Astrocyte (in vitro differentiated cells and primary cell): ENCODE measurements around the gene PKM. TPM values are rescaled to one million over a fixed set of nuclear protein-coding genes. Genes with fewer than 3 reads are reported as not detected.

Experiments
- DNase-seq: peaks from one replicate; pipeline ENCODE4 v3.0.0-alpha.2; 2010; ENCODE audit warnings: low read depth
- FAIRE-seq: peaks from 2 replicates; lab custom pipeline; 2011; peaks lifted over from hg19 to GRCh38; lab: Jason Lieb, UNC
- H2AFZ ChIP-seq: 2 replicates; pipeline ENCODE4 v1.6.0; 2012; ENCODE audit warnings: low read depth, low read length, inconsistent platforms
- H3K27ac ChIP-seq: 2 replicates; pipeline ENCODE4 v1.5.1; 2011; ENCODE audit warnings: low read depth, low read length, inconsistent platforms
- H3K27me3 ChIP-seq: 2 replicates; pipeline ENCODE4 v1.6.0; 2011; ENCODE audit warnings: low read length, inconsistent platforms; ENCODE audit not compliant: insufficient read depth
- H3K36me3 ChIP-seq: 2 replicates; pipeline ENCODE4 v1.5.1; 2011; ENCODE audit warnings: low read length, inconsistent platforms; ENCODE audit not compliant: insufficient read depth
- H3K4me1 ChIP-seq: 2 replicates; pipeline ENCODE4 v1.5.1; 2011; ENCODE audit warnings: low read length, inconsistent platforms; ENCODE audit not compliant: insufficient read depth
- H3K4me2 ChIP-seq: 2 replicates; pipeline ENCODE4 v1.6.0; 2012; ENCODE audit warnings: low read length, inconsistent platforms
- H3K4me3 ChIP-seq: 2 replicates; pipeline ENCODE4 v1.5.1; 2011; ENCODE audit warnings: low read depth, mild to moderate bottlenecking, low read length, inconsistent platforms; ENCODE audit not compliant: insufficient read depth
- H3K79me2 ChIP-seq: 2 replicates; pipeline ENCODE4 v1.6.0; 2012; ENCODE audit warnings: mild to moderate bottlenecking, low read length, inconsistent platforms; ENCODE audit not compliant: insufficient read depth
- H3K9ac ChIP-seq: 2 replicates; pipeline ENCODE4 v1.6.0; 2012; ENCODE audit warnings: mild to moderate bottlenecking, low read length, inconsistent platforms
- H3K9me3 ChIP-seq: 2 replicates; pipeline ENCODE4 v1.5.1; 2012; ENCODE audit warnings: low read depth, mild to moderate bottlenecking, low read length, inconsistent platforms; ENCODE audit not compliant: insufficient read depth
- H4K20me1 ChIP-seq: 2 replicates; pipeline ENCODE4 v1.6.0; 2012; ENCODE audit warnings: low read length, inconsistent platforms; ENCODE audit not compliant: insufficient read depth
- H3K27ac Mint-ChIP-seq: one replicate; pipeline ENCODE4 v1.8.0; 2021; ENCODE audit warnings: mild to moderate bottlenecking, mixed read lengths; ENCODE audit not compliant: unreplicated experiment
- H3K27me3 Mint-ChIP-seq: one replicate; pipeline ENCODE4 v1.8.0; 2021; ENCODE audit warnings: low read depth, mixed read lengths; ENCODE audit not compliant: unreplicated experiment
- H3K36me3 Mint-ChIP-seq: one replicate; pipeline ENCODE4 v1.8.0; 2021; ENCODE audit warnings: low read depth, mixed read lengths; ENCODE audit not compliant: unreplicated experiment
- H3K4me1 Mint-ChIP-seq: one replicate; pipeline ENCODE4 v1.8.0; 2021; ENCODE audit warnings: low read depth, mixed read lengths; ENCODE audit not compliant: unreplicated experiment
- H3K4me3 Mint-ChIP-seq: one replicate; pipeline ENCODE4 v1.8.0; 2021; ENCODE audit warnings: mild to moderate bottlenecking, moderate library complexity, mixed read lengths; ENCODE audit not compliant: unreplicated experiment
- H3K9me3 Mint-ChIP-seq: one replicate; pipeline ENCODE4 v1.8.0; 2021; ENCODE audit warnings: mild to moderate bottlenecking, mixed read lengths; ENCODE audit not compliant: unreplicated experiment
- EZH2 ChIP-seq: IDR thresholded peaks from 2 replicates; pipeline ENCODE4 v1.6.1; 2012; ENCODE audit warnings: mild to moderate bottlenecking, low read length, inconsistent platforms; ENCODE audit not compliant: insufficient read depth
- total RNA-seq: library from RNA; stranded (reverse); gene quantifications from 2 replicates; pipeline ENCODE4 v1.2.1, GENCODE V29; 2021
- TF ChIP-seq, protein P1 (sequence below): IDR thresholded peaks from 2 replicates; pipeline ENCODE4 v1.5.1; 2011; ENCODE audit warnings: low read depth, mild to moderate bottlenecking, inconsistent platforms, low read length, moderate library complexity; ENCODE audit not compliant: insufficient read depth

Gene PKM
- total RNA-seq, 1 donor from 2014 or later, result 2,288 TPM

DNA sequence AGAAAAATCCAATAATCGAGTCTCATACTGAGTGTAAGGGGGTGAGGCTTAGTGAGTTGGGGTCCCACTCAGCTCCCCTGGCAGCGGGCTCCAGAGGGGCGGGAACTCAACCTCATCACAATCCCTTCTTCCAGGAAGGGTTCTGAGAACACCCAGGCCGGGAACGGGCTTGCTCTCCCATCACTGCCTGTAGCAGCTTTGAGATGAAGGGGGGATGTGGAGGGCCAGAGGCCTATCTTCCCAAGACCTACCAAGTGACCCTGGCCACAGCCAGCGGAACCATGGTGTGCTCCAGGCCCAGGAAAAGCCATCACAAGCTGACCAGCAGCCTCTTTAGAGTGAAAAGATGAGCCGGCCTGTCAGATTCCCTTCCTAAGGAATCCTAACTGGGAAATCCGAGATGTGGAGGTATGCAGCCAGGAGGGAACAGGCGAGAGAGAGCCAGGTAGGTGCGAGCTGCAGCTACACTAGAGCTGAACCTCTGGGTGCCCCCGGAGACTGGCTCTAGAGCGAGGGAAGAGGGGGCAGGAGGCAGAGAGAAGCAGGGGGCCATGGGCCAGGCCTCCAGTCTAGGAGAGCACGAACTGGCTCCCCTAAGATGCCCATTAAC, 51.9 kb downstream of the PKM start:
- FAIRE-seq, result no peak
- H3K27ac Mint-ChIP-seq, result no peak overlapping the region

DNA sequence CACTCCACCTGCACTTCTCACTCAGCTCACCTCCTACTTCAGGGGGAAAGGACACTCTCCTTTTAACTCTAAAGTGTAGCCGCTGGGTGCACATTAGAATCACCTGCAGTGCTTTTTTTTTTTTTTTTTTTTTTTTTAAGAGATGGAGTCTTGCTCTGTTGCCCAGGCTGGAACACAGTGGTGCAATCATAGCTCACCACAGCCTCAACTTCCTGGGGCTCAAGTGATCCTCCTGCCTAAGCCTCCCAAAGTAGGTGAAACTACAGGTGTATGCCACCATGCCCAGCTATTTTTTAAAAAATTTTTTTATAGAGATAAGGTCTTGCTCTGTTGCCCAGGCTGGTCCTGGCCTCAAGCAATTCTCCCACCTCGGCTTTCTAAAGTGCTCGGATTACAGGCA, 54.2 kb downstream of the PKM start:
- TF ChIP-seq, protein P1, sequence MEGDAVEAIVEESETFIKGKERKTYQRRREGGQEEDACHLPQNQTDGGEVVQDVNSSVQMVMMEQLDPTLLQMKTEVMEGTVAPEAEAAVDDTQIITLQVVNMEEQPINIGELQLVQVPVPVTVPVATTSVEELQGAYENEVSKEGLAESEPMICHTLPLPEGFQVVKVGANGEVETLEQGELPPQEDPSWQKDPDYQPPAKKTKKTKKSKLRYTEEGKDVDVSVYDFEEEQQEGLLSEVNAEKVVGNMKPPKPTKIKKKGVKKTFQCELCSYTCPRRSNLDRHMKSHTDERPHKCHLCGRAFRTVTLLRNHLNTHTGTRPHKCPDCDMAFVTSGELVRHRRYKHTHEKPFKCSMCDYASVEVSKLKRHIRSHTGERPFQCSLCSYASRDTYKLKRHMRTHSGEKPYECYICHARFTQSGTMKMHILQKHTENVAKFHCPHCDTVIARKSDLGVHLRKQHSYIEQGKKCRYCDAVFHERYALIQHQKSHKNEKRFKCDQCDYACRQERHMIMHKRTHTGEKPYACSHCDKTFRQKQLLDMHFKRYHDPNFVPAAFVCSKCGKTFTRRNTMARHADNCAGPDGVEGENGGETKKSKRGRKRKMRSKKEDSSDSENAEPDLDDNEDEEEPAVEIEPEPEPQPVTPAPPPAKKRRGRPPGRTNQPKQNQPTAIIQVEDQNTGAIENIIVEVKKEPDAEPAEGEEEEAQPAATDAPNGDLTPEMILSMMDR, result no peak
- TF ChIP-seq EZH2, result no peak
- Mint-ChIP-seq H3K4me3 (no peak overlapping the region), H3K27me3 (peaks cover 29% of the 10 kb centered on the region), H3K9me3 (no peaks in the 10 kb centered on the region), H3K36me3 (peaks cover 2% of the 10 kb centered on the region), H3K27ac (no peak overlapping the region), H3K4me1 (no peaks in the 10 kb centered on the region)
- Histone ChIP-seq H3K4me3 (no peak overlapping the region), H3K36me3 (no peaks in the 10 kb centered on the region), H4K20me1 (no peaks in the 10 kb centered on the region), H3K9ac (no peak overlapping the region), H3K79me2 (no peaks in the 10 kb centered on the region), H3K27ac (no peak overlapping the region), H3K27me3 (peaks cover 6% of the 10 kb centered on the region), H3K4me1 (no peaks in the 10 kb centered on the region), H3K4me2 (no peak overlapping the region), H3K9me3 (no peaks in the 10 kb centered on the region), H2AFZ (no peak overlapping the region)
- FAIRE-seq, result no peak
- no peak for DNase-seq

More for the DNA sequence above, 51.9 kb downstream of the PKM start:
- Mint-ChIP-seq H3K36me3 (peaks cover 2% of the 10 kb centered on the region), H3K9me3 (no peaks in the 10 kb centered on the region), H3K27me3 (peaks cover 24% of the 10 kb centered on the region), H3K4me1 (no peaks in the 10 kb centered on the region), H3K4me3 (no peak overlapping the region)
- no peak for DNase-seq
- Histone ChIP-seq H3K27me3 (peaks cover 10% of the 10 kb centered on the region), H3K27ac (no peak overlapping the region), H3K36me3 (no peaks in the 10 kb centered on the region), H3K4me2 (no peak overlapping the region), H2AFZ (no peak overlapping the region), H4K20me1 (no peaks in the 10 kb centered on the region), H3K9me3 (no peaks in the 10 kb centered on the region), H3K9ac (no peak overlapping the region), H3K79me2 (no peaks in the 10 kb centered on the region), H3K4me1 (peaks cover 5% of the 10 kb centered on the region), H3K4me3 (no peak overlapping the region)
- TF ChIP-seq, protein P1, result no peak
- no peak for TF ChIP-seq EZH2

DNA sequence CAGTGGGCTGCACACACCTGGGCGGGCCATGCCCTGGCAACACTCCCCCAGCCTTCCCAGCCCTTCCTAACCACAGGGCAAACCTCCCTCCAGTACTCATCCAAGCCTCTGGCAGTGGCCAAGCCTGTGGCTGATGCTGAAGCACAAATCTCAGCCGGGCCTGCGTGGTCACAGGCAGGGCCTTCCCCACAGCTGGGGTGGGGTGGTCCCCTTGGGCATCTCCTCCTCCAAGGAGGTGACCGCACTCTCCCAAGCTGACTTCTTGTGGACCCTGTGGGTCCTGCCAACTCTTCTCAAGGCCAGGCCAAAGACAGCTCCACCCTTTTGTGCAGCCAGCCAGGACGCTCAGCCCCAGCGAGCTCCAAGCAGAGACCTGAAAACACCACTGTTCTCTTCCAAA, 54.8 kb downstream of the PKM start:
- FAIRE-seq (no peak), DNase-seq (no peak)
- Mint-ChIP-seq H3K27ac (no peak overlapping the region), H3K4me3 (no peak overlapping the region), H3K4me1 (no peaks in the 10 kb centered on the region), H3K9me3 (no peaks in the 10 kb centered on the region), H3K36me3 (peaks cover 2% of the 10 kb centered on the region), H3K27me3 (peaks cover 29% of the 10 kb centered on the region)
- Histone ChIP-seq H3K27ac (no peak overlapping the region), H3K9ac (no peak overlapping the region), H3K9me3 (no peaks in the 10 kb centered on the region), H3K36me3 (no peaks in the 10 kb centered on the region), H3K4me1 (no peaks in the 10 kb centered on the region), H3K27me3 (peaks cover 6% of the 10 kb centered on the region), H3K4me3 (no peak overlapping the region), H3K4me2 (no peak overlapping the region), H4K20me1 (no peaks in the 10 kb centered on the region), H2AFZ (no peak overlapping the region), H3K79me2 (no peaks in the 10 kb centered on the region)
- TF ChIP-seq, protein P1, result no peak
- no peak for TF ChIP-seq EZH2
